HG02938 (cell line): ENCODE measurements around the gene SRMS.
"Not testable (repeated sequence)": the region's sequence is repeated elsewhere in the genome, so short reads cannot be mapped to it uniquely, and the experiment has no call there.

Source experiments
- ATAC-seq: cut with Tn5 transposase; IDR thresholded peaks from one replicate; pipeline ENCODE4 v1.9.1; 2021; ENCODE audit warnings: mild to moderate bottlenecking, moderate library complexity; ENCODE audit not compliant: unreplicated experiment

Gene SRMS

GRCh38 chr20:63525971-63526370 is 21.6 kb downstream of the SRMS start:
- no peak for ATAC-seq

- no peak for ATAC-seq
These were observed 22.4 kb downstream of the SRMS start for GRCh38 chr20:63525185-63525584.

- no peak for ATAC-seq
These were observed 24.5 kb downstream of the SRMS start for GRCh38 chr20:63522981-63523611.

GRCh38 chr20:63522091-63522868 is 25.3 kb downstream of the SRMS start:
- no peak for ATAC-seq

GRCh38 chr20:63521602-63522001 is 25.9 kb downstream of the SRMS start:
- no peak for ATAC-seq

- peak; percentile 34 for ATAC-seq
These were observed 26.5 kb downstream of the SRMS start for GRCh38 chr20:63520934-63521601.

DNA sequence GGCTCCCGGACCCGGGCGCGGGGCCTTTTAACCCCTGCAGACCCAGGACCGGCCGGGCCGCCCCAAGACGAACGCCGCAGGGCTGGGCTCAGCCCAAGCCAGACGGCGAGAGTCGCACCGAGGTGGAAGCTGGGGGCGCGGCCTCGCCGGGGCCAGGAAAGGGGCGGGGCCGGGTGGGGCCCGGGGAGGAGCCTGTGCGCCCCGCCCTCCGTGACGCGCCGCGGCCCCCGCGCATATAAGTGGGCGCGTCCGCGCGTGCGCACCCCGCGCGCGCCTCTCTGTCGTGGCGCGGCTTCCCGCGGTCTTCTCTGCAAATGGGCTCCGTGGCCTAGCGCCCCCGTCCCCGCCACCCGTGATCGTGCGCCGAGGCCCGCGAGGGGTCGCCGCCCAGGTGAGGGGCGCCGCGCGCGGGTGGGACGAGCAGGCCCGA is 27.0 kb downstream of the SRMS start, which contains the start of gene PPDPF:
Gene PPDPF (plus strand): TSS at position 262 of the 430 bp plus-strand sequence. CDS start 544 bp downstream, outside the sequence.
- ATAC-seq, result peak; percentile 55

DNA sequence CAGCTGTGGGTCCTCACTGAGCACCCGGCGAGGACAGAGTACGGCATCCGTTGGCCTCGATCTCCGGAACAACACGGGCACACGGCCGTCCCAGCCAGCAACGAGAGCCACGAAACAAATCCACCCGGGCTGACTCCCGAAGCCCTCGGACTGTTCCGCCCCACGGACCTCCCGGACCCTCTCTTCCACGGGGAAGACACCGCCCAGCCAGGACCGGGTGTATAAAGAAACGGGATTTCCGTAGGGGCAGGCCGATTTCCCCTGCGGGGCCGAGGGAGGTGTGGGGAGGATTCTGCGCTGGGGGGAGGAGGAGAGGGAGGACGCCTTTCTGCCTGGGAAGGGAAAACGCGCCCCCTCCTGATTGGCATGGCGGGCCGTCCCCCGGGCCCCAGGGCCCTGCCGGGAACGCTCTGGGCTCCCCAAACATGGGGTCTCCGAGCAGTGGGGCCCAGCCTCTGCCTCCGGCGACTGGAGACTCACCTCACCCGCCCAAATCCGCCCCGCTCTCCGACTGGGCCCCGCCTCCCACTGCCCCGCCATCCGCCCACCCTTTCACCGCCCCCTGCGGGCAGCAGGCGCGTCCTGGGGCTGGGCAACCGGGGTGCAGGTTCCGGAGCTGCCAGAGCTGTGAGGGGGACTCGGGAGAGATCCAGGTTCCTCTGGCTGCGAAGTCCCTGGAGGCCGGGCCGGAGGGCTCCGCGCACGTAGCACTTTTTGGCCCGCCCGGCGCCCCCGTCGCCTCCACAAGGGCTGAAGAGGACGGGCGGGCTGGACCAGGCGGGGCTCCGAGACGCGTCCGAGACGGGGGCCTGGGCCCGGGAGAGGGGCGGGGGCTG is 27.7 kb downstream of the SRMS start:
- peak; percentile 41 for ATAC-seq

DNA sequence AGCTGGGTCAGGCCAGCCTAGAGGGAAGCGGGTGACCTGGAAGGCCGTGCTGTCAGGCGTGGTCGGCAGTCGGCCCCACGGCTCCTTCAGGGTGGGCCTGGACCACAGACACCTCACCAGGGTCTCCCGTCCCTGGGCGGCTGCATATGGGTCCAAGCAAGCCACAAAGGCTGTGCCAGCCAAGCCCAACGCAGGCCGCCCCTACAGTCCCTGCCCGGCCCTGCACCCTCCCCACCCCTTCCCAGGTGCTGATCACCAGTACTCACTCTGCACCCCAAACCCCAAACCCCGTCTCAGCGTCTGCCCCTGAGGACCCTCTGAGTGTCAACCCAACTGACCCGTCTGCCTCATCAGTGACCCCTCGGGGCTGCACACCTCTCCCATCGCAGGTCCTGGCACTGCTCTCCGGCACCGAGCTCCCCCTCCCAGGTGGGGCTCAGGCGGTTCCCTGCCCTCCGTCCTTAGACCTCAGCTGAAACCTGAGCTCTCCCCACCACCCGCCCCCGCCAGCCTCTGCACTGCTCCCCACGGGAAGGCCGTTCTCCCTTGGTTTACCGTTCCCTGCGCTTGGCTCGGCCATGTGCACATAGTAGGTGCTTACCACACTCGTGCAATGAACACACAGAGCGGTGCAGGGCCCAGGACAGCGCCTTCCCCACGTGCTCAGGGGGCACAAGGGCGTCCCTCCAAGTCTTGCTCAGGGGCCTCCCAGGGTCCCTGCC is 28.4 kb downstream of the SRMS start:
- no peak for ATAC-seq

GRCh38 chr20:63518351-63518861 is 29.1 kb downstream of the SRMS start:
- ATAC-seq, result no peak

- no peak for ATAC-seq
These were observed 29.9 kb downstream of the SRMS start for GRCh38 chr20:63517376-63518309.

DNA sequence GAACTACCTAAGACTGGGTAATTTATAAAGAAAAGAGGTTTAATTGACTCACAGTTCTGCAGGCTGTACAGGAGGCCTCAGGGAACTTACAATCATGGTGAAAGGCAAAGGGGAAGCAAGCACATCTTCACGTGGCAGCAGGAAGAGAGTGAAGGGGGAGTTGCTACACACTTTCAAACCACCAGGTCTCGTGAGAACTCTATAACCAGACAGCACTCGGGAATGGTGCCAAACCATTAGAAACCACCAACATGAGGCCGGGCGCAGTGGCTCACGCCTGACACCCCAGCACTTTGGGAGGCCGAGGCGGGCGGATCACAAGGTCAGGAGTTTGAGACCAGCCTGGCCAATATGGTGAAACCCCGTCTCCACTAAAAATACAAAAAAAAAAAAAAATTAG is 33.0 kb downstream of the SRMS start:
- ATAC-seq, result not testable (repeated sequence)

- no peak for ATAC-seq
These were observed 34.3 kb downstream of the SRMS start for GRCh38 chr20:63513207-63513606.

- ATAC-seq, result no peak
These were observed 38.4 kb downstream of the SRMS start for GRCh38 chr20:63509088-63509564.

GRCh38 chr20:63508072-63508768 is 39.3 kb downstream of the SRMS start:
- no peak for ATAC-seq

- ATAC-seq, result no peak
These were observed 40.3 kb downstream of the SRMS start for GRCh38 chr20:63507083-63507743.

DNA sequence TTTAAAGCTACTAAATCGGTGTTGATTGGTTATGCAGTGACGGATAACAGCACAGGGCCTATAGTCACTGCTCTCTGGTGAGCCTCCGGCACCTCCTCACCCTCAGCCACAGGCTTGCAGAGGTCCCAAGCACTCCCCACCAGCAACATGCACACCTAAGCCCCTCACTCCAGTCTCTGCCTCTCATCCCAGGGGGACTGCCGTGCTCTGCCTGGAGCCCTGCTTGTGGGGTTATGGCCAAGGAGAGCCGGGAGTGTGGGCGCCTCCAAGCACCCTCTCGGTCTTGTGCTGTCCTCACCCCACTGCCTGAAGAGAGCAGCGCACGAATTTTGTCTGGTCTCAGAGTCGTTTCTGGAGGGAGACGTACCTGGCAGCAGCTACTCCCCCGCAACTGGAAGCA is 41.8 kb downstream of the SRMS start:
- no peak for ATAC-seq

DNA sequence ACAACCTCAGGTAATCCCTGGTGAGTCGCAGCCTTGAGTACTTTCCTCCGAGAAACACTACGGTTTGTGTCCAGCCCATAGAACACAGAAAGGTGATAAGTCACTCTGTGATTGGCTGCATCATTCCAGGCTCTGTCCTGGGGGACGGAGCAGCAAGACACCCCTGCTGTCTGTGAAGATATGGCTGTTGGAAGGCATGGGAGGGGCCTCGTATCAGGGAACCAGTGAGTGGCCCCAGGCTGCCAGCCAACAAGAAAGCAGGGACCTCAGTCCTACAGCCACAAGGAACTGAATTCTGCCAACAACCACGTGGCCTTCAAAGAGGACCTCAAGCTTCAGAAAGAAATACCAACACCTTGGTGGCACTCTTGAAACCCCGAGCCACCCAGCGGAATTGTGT is 42.3 kb downstream of the SRMS start:
- no peak for ATAC-seq
